Activated CD8-positive, alpha-beta memory T cell treated with anti-CD3 and anti-CD28 coated beads, Interleukin-2, amount 50 U/mL, for 48 hours (primary cell): Measurements from ENCODE around the gene TSPAN5.

ENCODE experiments used
- DNase-seq: peaks from one replicate; pipeline ENCODE4 v3.0.0-alpha.2; 2020

TSPAN5 gene

DNA sequence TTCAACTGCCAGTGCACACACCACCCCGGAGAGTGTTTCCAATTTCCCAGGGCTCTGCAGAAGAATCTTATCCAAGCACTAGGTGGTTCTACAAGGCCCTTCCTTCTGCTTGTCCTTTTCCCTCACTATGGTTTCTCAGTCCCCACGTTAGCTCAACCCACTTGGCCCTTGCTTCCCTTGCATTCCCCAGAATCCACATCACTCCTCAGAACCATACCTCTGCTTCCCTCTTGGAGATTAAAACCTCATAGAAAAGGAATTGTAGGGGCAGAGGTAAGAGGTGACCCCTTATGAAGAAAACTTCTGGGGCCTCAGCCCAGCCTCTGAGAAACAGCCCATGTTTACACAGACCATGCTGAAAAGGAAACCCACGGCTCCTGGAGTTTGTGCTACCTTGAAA, 42.4 kb downstream of the TSPAN5 start:
- no peak for DNase-seq

DNA sequence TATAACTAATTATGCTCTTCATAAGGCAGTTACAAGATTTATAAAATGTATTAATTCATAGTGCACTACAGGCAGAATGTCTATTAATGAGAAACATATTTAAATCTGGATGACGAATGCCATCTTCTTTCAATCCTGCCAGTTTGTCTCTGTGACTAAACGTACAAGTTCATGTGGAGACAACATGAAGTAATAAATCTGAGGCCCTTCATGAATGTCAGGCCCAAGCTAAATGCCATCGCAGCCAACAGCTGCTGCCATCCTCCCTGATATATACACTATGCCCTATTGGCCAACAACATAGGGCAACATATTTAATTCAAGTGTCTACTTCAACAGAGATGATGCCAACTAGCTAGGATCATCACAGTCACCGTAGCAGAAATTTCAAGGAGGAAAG, 43.7 kb downstream of the TSPAN5 start:
- DNase-seq: no peak

DNA sequence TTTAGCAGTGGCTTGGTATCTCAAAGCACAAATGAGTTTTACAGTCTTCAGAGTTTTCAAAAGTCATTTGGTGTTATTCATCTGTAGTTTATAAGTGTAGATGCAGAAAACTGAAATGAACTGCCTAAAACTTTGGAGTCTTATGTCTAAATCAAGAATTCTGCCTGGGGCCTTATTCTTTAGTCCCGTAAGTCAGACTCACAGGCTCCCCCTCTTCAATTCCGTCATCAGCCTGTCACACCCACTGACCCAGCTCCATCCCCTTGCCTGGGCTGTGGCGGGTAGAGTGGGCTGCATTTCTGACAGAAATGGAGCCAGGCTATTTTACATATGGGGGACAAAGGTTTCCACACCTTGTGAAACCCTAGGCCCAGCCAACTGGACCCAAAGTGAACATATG, 44.3 kb downstream of the TSPAN5 start:
- no peak for DNase-seq

DNA sequence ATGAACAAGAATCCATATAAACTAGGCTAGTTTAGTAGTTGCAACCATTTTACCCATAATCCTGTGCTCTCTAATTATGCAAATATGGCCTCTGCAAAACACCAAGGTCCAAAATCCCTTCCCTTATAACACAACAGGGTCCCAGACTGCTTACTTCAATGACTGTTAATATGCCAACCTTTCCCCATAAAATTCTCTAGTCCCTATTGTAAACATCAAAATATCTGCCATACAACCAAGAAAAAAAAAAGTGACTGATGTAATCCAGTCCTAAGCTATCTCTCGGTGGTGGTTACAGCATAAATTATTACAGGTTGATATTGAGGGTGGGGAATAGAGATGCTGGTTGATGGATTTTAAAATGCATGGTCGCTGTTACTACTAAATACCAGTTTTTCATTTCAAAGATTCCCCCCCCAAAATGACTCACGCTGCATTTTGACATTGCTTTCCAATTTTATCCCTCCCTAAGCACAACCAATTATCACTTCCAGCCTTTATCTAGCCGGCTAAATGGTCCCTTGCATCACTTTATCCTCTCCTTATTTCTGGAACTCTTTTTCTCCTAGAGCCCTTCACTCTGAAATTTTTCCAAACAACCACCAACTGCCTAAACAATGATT, 44.8 kb downstream of the TSPAN5 start:
- no peak for DNase-seq

DNA sequence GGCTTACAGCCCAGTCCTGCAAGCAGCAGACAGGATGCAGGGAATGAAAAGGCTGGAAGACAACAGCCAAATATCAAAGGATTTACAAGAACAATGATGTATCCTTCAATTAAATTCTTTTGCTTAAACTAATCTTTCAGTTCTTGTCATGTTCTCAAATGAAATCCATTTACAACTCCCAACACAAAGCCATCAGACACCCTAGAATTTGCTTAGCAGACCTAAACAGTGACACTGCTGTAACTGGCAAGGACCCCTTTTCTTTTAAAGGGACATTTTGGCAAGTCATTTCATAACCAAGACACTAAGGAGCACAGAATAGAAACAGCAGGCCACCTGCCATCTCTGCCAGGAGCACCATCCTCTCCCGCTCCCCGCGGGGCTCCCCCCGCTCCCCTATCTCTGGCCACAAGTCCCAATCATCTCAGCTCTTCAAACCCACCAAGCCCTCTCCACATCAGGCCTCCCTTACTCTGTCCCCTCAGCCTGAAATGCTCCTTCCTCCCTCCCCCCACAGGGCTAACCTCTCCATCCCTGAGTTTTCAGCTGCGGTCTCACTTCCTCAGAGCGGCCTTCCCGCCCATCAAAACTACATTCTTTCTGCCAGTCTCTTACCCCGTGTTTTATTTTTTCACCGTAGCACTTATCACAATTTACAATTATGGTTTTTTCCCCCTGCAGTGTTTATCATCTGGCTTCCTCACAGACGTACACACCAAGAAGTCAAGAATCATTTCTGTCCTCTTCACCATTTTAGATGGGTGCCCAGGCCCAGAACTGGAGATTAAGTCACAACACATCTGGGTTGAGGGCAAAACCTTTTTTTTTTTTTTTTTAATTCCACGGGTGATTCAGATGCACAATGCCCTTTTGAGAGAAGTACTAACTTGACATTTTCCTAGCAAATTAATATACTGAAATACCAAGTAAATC, 45.8 kb downstream of the TSPAN5 start:
- no peak for DNase-seq

DNA sequence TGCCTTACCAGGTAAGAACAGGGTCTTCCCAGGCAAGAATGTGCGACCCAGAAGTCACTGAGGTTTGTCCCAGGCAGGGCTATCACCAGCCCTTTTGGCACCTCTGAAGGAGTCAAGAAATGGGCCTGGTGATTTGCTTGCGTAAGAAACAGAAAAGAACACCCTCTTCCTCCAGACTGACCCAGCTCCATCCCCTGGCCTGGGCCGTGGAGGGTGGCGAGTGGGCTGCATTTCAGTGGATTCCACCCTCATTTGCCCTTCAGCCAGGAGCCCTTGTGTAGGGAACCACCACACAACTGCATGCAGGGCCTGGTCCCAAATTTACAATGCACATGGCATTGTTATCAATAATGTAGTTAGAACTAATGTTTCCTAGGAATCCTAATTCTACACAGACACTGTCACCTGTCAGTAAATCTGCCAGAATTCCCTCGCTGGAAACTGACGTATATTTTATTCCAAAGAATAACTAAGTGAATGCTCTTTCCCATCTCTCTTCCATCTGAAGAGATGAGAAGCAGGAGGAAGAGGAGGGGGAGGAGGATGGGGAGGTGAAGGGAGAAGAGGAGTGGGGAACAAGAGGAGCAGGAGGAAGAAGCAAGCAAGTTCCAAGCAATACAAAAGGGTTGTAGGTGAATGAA, 46.6 kb downstream of the TSPAN5 start:
- DNase-seq: no peak

DNA sequence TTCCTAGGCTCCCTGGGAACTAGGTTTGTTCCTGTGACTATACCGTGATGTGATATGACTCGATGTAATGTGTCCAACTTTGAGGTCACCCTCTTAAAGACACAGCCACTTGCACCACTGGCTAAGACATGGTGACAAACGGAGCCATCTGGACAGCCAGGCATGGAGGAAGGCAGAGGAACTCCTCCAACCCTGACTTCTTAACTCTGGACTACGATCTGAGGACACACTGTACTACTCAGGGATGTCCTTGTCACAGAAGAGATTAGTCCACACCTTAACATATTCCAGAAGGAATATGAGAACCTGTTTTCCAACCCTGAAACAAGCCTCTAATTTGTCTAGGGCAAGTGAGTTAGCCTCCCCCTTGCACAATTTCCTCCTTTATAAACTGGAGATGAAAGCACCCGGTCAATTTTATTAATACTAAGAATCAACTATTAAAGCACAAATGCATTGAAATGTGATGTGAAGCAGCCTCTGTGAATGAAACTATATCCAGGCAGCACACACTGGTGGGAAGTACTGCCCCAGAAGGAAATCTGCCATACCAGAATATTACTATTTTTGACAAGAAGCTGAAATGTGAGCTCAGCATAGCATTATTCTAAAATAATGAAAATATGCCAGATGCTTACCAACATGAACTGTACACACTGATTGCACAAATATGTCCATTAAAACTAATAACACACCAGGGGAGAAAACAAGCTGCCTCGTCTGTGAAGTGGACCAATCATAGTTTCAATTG, 47.3 kb downstream of the TSPAN5 start:
- no peak for DNase-seq

DNA sequence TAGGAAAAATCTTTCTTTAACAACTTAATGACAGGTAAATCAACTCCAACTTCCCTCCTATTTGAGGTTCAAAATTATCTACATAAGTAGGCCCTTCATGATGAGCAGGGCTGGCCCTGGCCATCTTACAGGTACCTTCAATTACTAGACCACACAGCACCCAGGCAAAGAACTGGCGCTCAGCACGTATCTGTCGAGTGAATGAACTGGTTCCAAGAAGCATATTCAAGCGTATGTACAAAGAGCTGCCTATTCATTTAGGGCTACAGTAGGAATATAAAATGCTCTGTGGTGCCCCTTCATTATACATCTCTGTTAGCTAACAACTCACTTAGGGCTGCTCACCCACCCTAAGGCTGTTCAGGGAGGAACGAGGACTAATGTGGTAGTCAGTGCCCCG, 48.0 kb downstream of the TSPAN5 start:
- no peak for DNase-seq

DNA sequence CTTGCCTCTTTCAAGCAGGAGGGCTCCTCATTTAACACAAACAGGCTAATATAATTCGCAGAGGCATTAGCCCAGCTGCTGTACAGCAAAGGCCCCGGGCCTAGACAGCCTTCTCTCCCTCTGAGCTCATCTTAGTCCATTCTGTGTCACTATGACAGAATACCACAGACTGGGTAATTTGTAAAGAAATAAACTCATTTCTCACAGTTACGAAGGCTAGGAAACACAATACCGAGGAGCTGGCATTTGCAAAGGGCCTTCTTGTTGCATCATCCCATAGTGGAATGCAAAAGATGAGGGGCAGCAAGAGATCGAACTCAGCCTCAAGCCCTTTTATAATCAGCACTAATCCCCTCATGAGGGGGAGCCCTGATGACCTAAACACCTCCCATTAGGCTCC, 48.5 kb downstream of the TSPAN5 start:
- no peak for DNase-seq

DNA sequence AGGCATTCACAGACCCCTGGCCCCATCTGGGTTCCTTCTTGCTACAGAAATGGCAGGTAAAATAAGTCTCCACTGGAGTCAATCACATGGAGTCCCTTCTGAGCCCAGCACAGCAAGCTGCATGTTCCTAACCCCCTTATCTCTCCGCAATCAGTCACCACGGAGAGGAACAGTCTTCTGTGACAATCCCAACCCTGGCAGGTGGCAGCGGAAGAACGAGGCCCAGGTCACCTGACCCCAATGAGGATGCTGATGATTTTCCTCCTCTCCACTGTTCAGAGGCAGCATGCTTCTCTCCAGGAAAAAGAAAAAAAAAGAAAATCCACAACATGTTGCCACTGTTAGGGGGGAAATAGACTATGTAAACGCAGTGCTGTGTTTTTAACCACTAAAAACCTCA, 50.1 kb downstream of the TSPAN5 start:
- DNase-seq: no peak

DNA sequence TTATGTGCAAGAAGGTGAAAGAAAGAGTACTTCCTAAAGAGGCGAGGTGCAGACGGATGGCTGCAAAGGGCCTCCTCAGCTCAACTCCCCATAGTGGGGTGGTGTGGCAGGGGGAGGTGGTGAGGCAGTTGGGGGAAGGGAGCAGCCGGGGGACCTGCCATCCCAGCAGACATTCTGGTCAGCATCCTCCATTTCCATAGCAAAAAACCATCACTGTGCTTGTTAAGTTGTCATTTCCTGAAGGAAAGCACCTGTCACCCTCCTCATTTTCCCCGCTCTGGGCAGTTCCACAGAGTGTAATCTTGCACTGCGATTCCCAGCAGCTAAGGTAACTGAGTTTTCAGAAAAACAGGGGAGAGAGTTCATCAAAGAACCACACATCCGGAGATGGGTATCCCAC, 51.5 kb downstream of the TSPAN5 start:
- DNase-seq: no peak

DNA sequence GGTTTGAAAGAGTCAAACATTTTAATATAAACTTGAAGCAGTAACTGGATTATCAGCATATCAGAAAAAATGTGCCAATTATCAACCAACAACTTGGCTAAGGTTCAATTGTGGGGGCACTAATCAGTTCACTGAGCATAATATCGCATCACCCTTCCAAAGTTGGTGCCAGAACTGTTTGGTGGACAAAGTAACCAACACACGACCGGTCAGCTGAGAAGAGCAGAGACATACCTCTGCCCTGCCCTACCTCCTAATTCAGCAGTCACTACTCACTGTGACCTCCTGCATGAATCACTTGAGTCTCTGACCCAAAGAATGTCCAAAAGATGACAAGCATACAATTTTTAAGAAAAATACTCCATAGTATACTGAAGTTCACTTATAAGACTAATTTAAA, 53.2 kb downstream of the TSPAN5 start:
- no peak for DNase-seq

DNA sequence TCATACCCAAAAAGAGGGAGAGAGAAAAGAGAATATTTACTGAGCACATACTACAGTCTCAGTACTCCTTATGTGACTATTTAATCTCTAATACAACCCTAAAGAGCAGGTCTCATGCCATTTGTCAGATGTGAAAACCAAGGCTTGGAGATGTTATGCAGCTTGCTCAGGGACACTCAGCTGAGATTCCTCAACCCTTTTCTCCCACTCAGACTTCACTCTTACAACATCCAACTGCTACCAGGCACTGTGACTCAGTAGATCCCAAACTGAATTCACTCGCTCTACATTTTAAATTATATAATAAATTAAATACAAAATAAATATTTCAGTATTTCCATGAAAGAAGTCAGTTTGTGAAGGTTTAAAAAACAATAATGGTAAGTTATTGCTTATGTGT, 53.7 kb downstream of the TSPAN5 start:
- no peak for DNase-seq

DNA sequence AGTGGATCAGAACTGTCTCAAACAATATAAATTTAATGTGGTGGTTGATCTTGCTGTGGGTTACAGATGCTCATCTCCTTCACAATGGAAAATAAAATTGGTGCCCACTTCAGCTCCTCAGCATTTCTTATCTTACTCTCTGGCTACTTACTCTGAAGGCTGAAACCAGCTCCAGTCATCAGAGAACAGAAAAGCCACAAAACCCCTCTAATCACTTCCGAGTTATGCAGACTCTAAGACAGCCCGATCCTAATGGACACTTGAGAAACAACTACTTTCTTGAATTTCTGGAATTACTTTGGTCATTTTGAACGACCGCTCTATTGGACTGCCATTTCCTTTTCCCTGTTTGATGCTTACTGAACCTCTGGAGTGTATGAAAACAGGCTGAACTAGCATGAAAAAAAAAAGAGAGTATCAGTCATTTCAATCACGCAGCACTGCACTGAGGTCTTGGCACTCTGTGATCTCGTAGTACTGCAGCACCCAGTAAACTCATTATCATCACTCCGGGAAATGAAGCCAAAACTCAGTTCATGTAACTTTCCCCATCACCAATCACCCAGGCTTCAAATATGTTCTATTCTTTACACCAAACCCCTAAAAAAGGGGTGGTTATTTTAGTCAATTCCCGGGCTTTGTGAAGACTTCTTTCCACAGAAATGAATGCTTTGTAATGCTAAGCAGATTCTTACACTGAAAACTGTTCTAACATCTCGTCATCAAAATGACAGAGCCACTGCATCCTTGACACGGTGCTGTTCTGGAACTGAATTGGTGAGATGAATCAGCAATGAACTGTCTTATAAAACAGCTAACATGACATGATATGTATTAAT, 54.5 kb downstream of the TSPAN5 start:
- no peak for DNase-seq

DNA sequence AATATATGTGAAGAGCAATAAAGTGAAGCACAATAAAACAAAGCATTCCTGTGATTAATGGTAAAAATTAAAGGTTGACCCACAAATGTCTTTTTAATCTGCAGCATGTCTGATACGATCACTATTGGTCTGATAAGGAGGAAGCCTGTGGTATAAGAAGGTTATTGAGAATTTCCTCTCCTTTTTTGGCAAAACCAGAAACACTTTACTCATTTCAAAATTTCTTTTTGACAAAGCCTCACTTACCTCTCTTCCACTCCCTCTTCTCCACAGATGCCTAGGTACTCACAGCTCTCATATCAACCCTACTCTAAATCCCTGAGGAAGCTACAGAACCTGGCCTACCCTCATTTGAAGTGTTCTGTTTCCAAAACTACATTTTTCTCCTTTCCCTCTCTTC, 56.1 kb downstream of the TSPAN5 start:
- DNase-seq: no peak

DNA sequence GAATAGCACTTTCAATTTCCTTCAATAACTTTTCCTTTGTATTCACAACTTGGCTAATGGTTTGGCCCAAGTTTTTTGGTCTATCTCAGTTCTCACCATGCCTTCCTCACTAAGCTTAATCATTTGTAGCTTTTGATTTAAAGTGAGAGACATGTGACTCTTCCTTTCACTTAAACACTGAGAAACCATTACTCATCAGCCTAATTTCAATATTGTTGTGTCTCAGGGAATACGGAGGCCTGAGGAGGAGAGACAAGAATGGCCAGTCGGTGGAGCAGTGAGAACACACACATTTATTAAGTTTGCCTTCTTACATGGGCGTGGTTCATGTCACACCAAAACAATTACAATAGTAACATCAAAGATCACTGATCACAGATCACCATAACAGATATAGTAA, 56.7 kb downstream of the TSPAN5 start:
- no peak for DNase-seq

DNA sequence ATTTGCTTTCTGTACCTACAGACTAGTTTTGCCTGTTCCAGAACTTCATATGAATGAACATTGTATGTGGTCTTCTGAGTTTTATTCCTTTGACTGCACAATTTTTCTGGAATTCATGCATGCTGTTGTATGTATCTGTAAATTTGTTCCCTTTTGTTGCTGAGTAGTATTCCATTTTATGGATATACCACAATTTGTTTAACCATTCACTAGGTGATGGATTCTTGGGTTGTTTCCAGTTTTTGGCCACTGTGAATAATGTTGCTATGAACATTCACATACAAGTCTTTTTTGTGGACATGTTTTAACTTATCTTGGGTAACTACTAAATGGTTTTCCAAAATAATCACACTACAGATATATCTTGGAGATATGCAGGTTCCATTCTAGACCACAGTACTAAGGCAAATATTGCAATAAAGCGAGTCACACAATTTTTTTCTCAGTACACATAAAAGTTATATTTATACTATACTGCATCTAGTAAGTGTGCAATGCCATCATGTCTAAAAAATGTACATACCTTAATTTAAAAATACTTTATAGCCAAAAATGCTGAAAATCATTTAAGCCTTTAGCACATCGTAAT, 58.7 kb downstream of the TSPAN5 start:
- no peak for DNase-seq

DNA sequence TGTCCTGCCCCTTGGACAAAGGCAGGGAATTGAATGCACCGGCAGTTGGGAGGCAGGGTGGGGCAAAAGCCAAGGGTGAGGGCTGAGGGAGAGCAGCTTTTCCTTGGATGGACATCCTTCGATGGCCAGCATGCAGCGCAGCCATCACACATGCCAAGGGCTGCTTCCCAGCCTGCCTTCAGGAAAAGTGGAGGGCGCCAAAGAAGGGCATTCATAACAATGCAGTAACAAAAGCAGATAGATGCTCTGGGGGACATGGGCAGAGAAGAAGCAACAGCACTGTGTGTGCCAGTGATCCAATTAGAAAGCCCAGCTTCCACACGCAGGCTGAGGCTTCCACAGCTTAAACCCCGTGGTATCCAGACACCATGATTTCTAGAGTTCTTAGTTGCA, 71.5 kb downstream of the TSPAN5 start:
- DNase-seq: no peak

DNA sequence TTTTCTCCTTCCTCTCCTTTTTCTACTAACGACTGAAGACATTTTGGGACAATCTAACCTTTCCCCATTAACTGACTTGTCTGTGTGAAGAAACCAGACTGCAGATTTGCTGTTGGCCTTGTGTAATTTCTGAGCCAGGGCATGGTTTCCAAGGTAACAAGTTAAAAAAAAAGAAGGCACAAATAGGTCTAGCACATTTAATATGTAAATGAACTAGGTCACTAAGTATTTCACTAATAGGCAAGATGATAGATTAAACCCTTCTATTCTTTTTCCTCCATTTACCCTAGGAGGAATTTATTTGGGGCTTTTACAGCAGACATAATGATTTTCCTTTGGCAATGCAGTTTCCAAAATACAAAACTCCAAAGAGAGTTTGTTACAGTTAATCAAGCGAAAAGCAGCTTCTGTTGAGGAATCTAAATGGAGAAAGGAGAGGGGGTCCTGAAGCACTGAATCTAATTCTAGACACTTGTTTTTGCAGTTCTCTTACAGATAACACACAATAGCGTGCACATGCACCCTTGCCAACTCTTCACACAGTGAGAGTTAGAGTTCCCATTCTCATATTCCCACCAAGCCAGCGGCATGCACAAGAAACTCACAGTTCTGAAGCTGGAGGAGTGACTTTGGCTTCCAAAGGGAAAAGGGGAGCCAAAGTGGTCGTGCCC, 72.0 kb downstream of the TSPAN5 start:
- DNase-seq: no peak

DNA sequence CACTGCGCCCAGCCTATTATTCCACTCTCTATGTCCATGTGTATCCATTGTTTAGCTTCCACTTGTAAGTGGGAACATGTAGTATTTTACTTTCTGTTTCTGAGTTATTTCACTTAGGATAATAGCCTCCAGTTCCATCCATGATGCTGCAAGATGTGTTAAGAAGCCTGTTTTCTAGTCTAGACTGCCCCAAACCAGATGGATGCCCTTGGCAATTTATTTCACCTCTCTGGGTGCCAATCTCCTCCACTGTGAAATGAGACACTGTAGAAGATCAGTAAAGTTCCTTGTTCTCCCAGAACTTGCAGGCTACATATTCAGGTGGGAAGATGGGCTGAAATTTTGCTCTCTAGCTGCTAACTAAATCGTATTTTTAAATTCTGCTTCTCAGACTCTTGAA, 72.8 kb downstream of the TSPAN5 start:
- no peak for DNase-seq

DNA sequence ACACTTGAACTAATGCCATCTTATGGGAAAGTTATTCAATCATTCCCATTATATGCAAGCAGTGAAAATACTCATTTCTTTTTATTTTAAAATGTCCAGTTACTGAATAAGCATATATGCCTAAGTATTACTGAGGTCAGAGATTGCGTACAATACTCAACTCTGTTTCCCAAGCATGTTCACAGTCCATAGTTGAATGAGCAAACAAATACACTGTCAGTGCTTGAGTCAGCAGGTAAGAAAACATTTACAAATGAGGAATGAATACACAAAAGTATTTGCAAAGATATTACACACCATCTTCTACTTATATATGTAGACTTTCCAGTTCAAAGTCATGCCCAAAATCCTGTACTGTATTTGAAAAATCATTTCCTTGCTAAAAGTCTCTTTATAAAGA, 74.1 kb downstream of the TSPAN5 start:
- DNase-seq: no peak

DNA sequence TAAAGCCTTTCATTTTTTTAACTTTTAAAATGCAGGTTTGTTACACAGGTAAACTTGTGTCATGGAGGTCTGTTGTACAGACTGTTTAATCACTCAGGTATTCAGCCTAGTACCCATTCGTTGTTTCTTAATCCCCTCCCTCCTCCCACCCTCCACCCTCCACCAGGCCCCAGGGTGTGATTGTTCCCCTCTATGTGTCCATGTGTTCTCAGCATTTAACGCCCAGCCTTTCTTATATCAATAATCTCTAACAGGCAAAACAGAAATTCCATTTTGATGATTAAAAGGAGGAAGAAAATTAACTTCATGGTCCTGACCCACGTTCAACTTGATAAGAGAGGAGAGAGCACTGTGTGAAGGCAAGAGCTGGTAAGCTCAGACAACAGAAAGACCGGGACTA, 75.1 kb downstream of the TSPAN5 start:
- DNase-seq: no peak
